SK-N-SH (cell line): Measurements from ENCODE around the gene PIPOX. TPM values are rescaled to one million over a fixed set of nuclear protein-coding genes. Genes with fewer than 3 reads are reported as not detected.

Experiments
- CTCF ChIA-PET: fragments of 300-600, 350-600 bp; formaldehyde crosslinking; extraction: SDS; loops from one replicate; lab custom pipeline; 2021; lab: Yijun Ruan, JAX
- POLR2A ChIA-PET: fragments of 350-600 bp; sonication (Branson Sonifier 250); formaldehyde crosslinking; extraction: SDS; loops from one replicate; lab custom pipeline; 2020; ENCODE audit warnings: antibody characterized with exemption, inconsistent platforms; lab: Yijun Ruan, JAX
- DNase-seq: peaks from one replicate; pipeline ENCODE4 v3.0.0; 2012
- H2AFZ ChIP-seq: fragments of 200-600 bp; sonication (generic); 2 replicates; pipeline ENCODE4 v1.8.1; 2016; ENCODE audit warnings: antibody characterized with exemption, mild to moderate bottlenecking, low read depth
- H3F3A ChIP-seq: fragments of 200-600 bp; sonication (generic); replicated peaks from 2 replicates; pipeline ENCODE3; 2016; ENCODE audit warnings: antibody characterized with exemption, mild to moderate bottlenecking; ENCODE audit not compliant: insufficient read depth
- H3K27ac ChIP-seq, 2 experiments: fragments of 200-500 bp in 1 of 2; fragments of 200-600 bp in 1 of 2; sonication (Bioruptor generic) in 1 of 2; sonication (generic), shearing (Covaris generic) in 1 of 2; 2 replicates each; pipeline versions ENCODE4 v1.5.1 to v1.6.1; 2014 to 2016; ENCODE audit warnings: low read depth in 2 of 2, inconsistent platforms in 1 of 2, low read length in 1 of 2, mild to moderate bottlenecking in 1 of 2, mixed read lengths in 1 of 2
- H3K27me3 ChIP-seq: fragments of 200-600 bp; sonication (generic), shearing (Covaris generic); 2 replicates; pipeline ENCODE4 v1.6.1; 2016; ENCODE audit warnings: mixed run types; ENCODE audit not compliant: insufficient read depth
- H3K36me3 ChIP-seq, 2 experiments: fragments of 200-500 bp in 1 of 2; fragments of 200-600 bp in 1 of 2; sonication (Bioruptor generic) in 1 of 2; sonication (generic) in 1 of 2; replicated peaks in 1 of 2; 2 replicates each; pipeline versions ENCODE3 to v1.5.1; 2014 to 2016; ENCODE audit warnings: low read length in 1 of 2, mild to moderate bottlenecking in 1 of 2; ENCODE audit not compliant: insufficient read depth in 2 of 2, control insufficient read depth in 1 of 2
- H3K4me1 ChIP-seq, 2 experiments: fragments of 200-500 bp in 1 of 2; fragments of 200-600 bp in 1 of 2; sonication (Bioruptor generic) in 1 of 2; sonication (generic), shearing (Covaris generic) in 1 of 2; 2 replicates each; pipeline versions ENCODE4 v1.5.1 to v1.6.1; 2014 to 2016; ENCODE audit warnings: low read depth in 1 of 2, low read length in 1 of 2, mixed run types in 1 of 2; ENCODE audit not compliant: insufficient read depth in 2 of 2, control insufficient read depth in 1 of 2
- H3K4me2 ChIP-seq: fragments of 200-600 bp; sonication (generic), shearing (Covaris generic); 2 replicates; pipeline ENCODE4 v1.6.1; 2017; ENCODE audit warnings: mixed run types
- H3K4me3 ChIP-seq, 2 experiments: fragments of 200-500 bp in 1 of 2; fragments of 200-600 bp in 1 of 2; sonication (Bioruptor generic) in 1 of 2; sonication (generic), shearing (Covaris generic) in 1 of 2; 2 replicates each; pipeline versions ENCODE4 v1.5.1 to v1.8.1; 2014 to 2016; ENCODE audit warnings: low read depth in 2 of 2, inconsistent platforms in 1 of 2, low read length in 1 of 2, mild to moderate bottlenecking in 1 of 2, mixed read lengths in 1 of 2, moderate library complexity in 1 of 2
- H3K79me2 ChIP-seq: fragments of 200-600 bp; sonication (generic); 2 replicates; pipeline ENCODE4 v1.8.1; 2017; ENCODE audit warnings: mild to moderate bottlenecking; ENCODE audit not compliant: insufficient read depth
- H3K9ac ChIP-seq: fragments of 200-600 bp; sonication (generic); 2 replicates; pipeline ENCODE4 v1.6.1; 2017; ENCODE audit warnings: mixed run types
- H3K9me2 ChIP-seq: fragments of 200-600 bp; sonication (generic); 2 replicates; pipeline ENCODE4 v1.6.1; 2017; ENCODE audit warnings: mixed run types
- H3K9me3 ChIP-seq: fragments of 200-600 bp; sonication (generic); 2 replicates; pipeline ENCODE4 v1.6.1; 2017; ENCODE audit warnings: mixed run types, mild to moderate bottlenecking, moderate library complexity
- H4K20me1 ChIP-seq: fragments of 200-600 bp; sonication (generic); 2 replicates; pipeline ENCODE4 v1.6.1; 2017; ENCODE audit warnings: mild to moderate bottlenecking, mixed run types; ENCODE audit not compliant: insufficient read depth
- CHD2 ChIP-seq: fragments of 150-350 bp; IDR thresholded peaks from 2 replicates; pipeline ENCODE4 v1.6.1; 2018; ENCODE audit warnings: low read length; ENCODE audit not compliant: partially characterized antibody
- CTCF ChIP-seq: fragments of 200-600 bp; sonication (generic); IDR thresholded peaks from 2 replicates; pipeline ENCODE4 v1.6.1; 2017; ENCODE audit warnings: antibody characterized with exemption, mild to moderate bottlenecking, moderate library complexity
- EP300 ChIP-seq, 2 experiments: IDR thresholded peaks; 2 replicates each; pipeline versions ENCODE4 v1.4.0 to v1.6.1; 2012; ENCODE audit warnings: borderline replicate concordance in 1 of 2, low read depth in 1 of 2, low read length in 1 of 2
- FOXJ3 ChIP-seq: sonication (generic); formaldehyde crosslinking; IDR thresholded peaks from 2 replicates; pipeline ENCODE4 v1.5.1; 2020; ENCODE audit warnings: mild to moderate bottlenecking, missing genetic modification reagents
- GABPA ChIP-seq: IDR thresholded peaks from 2 replicates; pipeline ENCODE4 v1.4.0; 2012; ENCODE audit warnings: low read depth, mild to moderate bottlenecking
- POLR2AphosphoS5 ChIP-seq: IDR thresholded peaks from 2 replicates; pipeline ENCODE4 v1.6.1; 2012; ENCODE audit warnings: low read depth, low read length
- RAD21 ChIP-seq: IDR thresholded peaks from 2 replicates; pipeline ENCODE4 v1.6.1; 2012; ENCODE audit warnings: mild to moderate bottlenecking, low read length
- RFX5 ChIP-seq: IDR thresholded peaks from 2 replicates; pipeline ENCODE4 v1.6.1; 2012; ENCODE audit warnings: mild to moderate bottlenecking, improper control_type of control experiment, low read length
- RXRA ChIP-seq: IDR thresholded peaks from 2 replicates; pipeline ENCODE4 v1.4.0; 2012; ENCODE audit warnings: low read depth, mild to moderate bottlenecking, borderline replicate concordance
- SIN3A ChIP-seq: IDR thresholded peaks from 2 replicates; pipeline ENCODE4 v1.6.1; 2012; ENCODE audit warnings: low read depth, mild to moderate bottlenecking, low read length, moderate library complexity, borderline replicate concordance
- TEAD4 ChIP-seq: IDR thresholded peaks from 2 replicates; pipeline ENCODE4 v1.4.0; 2012; ENCODE audit warnings: mild to moderate bottlenecking, borderline replicate concordance; ENCODE audit not compliant: insufficient read depth
- WGBS: methylation state at CpG from one replicate; pipeline ENCODE4 v1.1.6; 2017; ENCODE audit warnings: low lambda C conversion rate; 5-methylcytosine and 5-hydroxymethylcytosine counted together
- polyA plus RNA-seq, 3 experiments: library from polyadenylated mRNA; depleted of rRNA; stranded (reverse); fragments of >200 nt; gene quantifications; 2 replicates each; pipeline ENCODE4 v1.2.3, GENCODE V29; 2012
- TF ChIP-seq, protein P1 (sequence below): IDR thresholded peaks from 2 replicates; pipeline ENCODE4 v1.4.0; 2012; ENCODE audit warnings: low read depth, borderline replicate concordance
- TF ChIP-seq, protein P2 (sequence below): fragments of 150-350 bp; IDR thresholded peaks from 2 replicates; pipeline ENCODE4 v1.6.1; 2017; ENCODE audit warnings: antibody characterized with exemption, low read length, low read depth, borderline replicate concordance
- TF ChIP-seq, protein P3 (sequence below): IDR thresholded peaks from 2 replicates; pipeline ENCODE4 v1.4.0; 2012; ENCODE audit warnings: low read depth, borderline replicate concordance
- TF ChIP-seq, protein P4 (sequence below): IDR thresholded peaks from 2 replicates; pipeline ENCODE4 v1.4.0; 2012; ENCODE audit warnings: low read depth

Gene PIPOX
- polyA plus RNA-seq, 1 of the 3 experiments (the other 2 are of a cell fraction), result 0.31 TPM

- TF ChIP-seq, protein P1, sequence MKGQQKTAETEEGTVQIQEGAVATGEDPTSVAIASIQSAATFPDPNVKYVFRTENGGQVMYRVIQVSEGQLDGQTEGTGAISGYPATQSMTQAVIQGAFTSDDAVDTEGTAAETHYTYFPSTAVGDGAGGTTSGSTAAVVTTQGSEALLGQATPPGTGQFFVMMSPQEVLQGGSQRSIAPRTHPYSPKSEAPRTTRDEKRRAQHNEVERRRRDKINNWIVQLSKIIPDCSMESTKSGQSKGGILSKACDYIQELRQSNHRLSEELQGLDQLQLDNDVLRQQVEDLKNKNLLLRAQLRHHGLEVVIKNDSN, result no peak
- TF ChIP-seq RXRA, result no peak
- TF ChIP-seq RFX5, result no peak
- no peak for TF ChIP-seq GABPA
- TF ChIP-seq, protein P2, sequence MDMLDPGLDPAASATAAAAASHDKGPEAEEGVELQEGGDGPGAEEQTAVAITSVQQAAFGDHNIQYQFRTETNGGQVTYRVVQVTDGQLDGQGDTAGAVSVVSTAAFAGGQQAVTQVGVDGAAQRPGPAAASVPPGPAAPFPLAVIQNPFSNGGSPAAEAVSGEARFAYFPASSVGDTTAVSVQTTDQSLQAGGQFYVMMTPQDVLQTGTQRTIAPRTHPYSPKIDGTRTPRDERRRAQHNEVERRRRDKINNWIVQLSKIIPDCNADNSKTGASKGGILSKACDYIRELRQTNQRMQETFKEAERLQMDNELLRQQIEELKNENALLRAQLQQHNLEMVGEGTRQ, result no peak
Observed at GRCh38 chr17:29012535-29012934, 30.4 kb upstream of the PIPOX start (continued).

- no peak overlapping the region for H3K9ac ChIP-seq
- H3K4me1 ChIP-seq, result peaks cover 0 to 5% of the 10 kb centered on the region in 2 experiments; a peak in 1 of 4 replicates
- no peak overlapping the region for H3K4me2 ChIP-seq
- peaks cover 19% of the 10 kb centered on the region for H3K27me3 ChIP-seq
- no peaks in the 10 kb centered on the region for H3F3A ChIP-seq
- no peak for TF ChIP-seq CTCF
- TF ChIP-seq, protein P2, result no peak
- no peak for TF ChIP-seq FOXJ3 (CRISPR knock-in tag)
- TF ChIP-seq, protein P3, sequence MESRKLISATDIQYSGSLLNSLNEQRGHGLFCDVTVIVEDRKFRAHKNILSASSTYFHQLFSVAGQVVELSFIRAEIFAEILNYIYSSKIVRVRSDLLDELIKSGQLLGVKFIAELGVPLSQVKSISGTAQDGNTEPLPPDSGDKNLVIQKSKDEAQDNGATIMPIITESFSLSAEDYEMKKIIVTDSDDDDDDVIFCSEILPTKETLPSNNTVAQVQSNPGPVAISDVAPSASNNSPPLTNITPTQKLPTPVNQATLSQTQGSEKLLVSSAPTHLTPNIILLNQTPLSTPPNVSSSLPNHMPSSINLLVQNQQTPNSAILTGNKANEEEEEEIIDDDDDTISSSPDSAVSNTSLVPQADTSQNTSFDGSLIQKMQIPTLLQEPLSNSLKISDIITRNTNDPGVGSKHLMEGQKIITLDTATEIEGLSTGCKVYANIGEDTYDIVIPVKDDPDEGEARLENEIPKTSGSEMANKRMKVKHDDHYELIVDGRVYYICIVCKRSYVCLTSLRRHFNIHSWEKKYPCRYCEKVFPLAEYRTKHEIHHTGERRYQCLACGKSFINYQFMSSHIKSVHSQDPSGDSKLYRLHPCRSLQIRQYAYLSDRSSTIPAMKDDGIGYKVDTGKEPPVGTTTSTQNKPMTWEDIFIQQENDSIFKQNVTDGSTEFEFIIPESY, result no peak
- TF ChIP-seq GABPA, result no peak
- no peak for TF ChIP-seq TEAD4
- no peak for TF ChIP-seq SIN3A
- TF ChIP-seq EP300 (IDR thresholded peaks at IDR 0.05; ENCODE audit: borderline replicate concordance in 1 of 2, low read depth in 1 of 2, low read length in 1 of 2), result no peak
- TF ChIP-seq CHD2, result no peak
- TF ChIP-seq RAD21, result no peak
- no peak for TF ChIP-seq POLR2AphosphoS5
- TF ChIP-seq, protein P4, sequence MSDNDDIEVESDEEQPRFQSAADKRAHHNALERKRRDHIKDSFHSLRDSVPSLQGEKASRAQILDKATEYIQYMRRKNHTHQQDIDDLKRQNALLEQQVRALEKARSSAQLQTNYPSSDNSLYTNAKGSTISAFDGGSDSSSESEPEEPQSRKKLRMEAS, result no peak
- 67% methylated on average over 5 of the region's 5 CpGs for WGBS
- no peak for DNase-seq
- H3K79me2 ChIP-seq, result no peaks in the 10 kb centered on the region
- ChIA-PET CTCF (interaction anchor here (0.6 to 2.1 kb wide), 9 partner anchors 9 to 228 kb away, joined by 3 to 9 read pairs (median 3); partner anchors contain the start of gene SEZ6), POLR2A (interaction anchor here (1.1 kb wide), 1 partner anchor 9 kb away, joined by 4 read pairs; the partner anchor contains the start of gene SEZ6)
- H3K27ac ChIP-seq, result no peak overlapping the region
- H3K9me3 ChIP-seq, result no peaks in the 10 kb centered on the region
- no peak overlapping the region for H2AFZ ChIP-seq
- H3K9me2 ChIP-seq, result no peaks in the 10 kb centered on the region
- H3K4me3 ChIP-seq, result no peak overlapping the region
- no peaks in the 10 kb centered on the region for H3K36me3 ChIP-seq
- no peaks in the 10 kb centered on the region for H4K20me1 ChIP-seq
Observed at GRCh38 chr17:29014716-29015115, 28.2 kb upstream of the PIPOX start.
